ENCODE results near the gene CDKAL1.

Gene CDKAL1

DNA sequence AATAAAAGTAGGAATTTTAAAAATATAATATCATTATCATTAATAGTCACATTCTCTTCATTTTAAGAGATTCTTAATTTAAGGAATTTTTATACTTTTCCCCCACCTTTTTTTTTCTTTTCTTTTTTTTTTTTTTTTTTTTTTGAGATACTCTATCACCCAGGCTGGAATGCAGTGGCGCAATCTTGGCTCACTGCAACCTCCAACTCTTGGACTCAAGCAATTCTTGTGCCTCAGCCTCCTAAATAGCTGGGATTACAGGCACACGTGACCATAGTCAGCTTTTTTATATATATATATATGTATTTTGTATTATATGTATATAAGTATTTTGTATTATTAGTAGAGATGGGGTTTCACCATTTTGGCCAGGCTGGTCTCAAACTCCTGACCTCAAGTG is 457.7 kb downstream of the CDKAL1 start:
- no peak for DNase-seq

DNA sequence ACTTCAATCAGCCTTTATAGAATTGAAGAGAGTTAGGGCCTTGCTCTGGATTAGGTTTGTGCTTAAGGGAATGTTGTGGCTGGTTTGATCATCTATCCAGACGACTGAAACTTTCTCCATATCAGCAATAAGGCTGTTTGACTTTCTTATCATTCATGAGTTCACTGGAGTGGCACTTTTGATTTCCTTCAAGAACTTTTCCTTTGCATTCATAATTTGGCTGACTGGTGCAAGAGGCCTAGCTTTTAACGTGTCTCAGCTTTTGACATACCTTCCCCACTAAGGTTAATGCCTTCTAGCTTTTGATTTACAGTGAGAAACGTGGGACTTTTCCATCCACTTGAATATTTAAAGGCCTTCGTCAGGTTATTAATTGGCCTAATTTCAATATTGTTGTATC is 461.8 kb downstream of the CDKAL1 start:
- no peak for DNase-seq

DNA sequence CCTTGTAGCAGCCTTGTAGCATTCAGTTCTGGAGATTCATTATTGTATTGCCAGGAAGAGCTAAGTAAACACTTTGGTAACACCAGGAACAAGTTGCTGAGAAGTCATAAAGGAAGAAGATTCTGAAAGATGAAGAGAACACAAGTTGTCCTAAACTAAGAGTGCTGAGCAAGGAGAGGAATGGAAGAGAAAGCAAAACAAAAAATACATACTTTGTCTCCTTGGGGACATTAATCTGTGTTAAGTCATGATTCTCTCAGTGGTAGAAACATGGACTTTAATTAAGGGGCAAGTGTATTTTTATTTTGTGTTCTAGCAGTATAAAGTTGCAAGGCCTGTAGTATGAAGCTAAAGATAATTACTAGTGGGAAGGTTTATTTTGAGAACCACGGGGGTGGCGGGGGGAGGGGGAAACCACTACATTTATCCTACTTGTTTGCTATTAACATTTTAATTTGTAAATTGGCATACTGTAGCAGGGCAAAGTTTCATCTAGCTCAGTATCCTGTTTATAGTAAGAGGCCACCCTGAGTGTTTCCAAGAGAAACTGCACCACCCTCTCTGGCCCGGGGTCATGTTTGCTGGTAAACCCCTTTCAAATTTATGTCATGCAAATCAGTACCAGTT is 463.0 kb downstream of the CDKAL1 start:
- no peak for DNase-seq

DNA sequence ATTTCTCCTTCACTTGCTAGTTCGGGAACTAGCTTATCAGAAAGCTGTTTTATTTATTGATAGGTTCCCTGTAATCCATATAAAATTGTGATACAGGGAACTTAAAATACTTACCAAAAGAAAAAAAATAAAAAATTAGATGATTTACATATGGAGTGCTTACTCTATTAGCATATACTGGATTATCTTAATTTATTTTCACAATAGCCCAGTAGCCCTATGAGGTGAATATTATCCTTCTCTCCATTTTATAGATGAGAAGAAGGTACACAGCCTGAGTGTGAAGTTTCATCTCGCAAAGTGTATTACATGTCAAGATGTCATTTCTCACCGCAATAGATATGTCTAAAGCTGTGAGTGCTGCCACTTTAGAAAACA is 463.5 kb downstream of the CDKAL1 start:
- DNase-seq = no peak

DNA sequence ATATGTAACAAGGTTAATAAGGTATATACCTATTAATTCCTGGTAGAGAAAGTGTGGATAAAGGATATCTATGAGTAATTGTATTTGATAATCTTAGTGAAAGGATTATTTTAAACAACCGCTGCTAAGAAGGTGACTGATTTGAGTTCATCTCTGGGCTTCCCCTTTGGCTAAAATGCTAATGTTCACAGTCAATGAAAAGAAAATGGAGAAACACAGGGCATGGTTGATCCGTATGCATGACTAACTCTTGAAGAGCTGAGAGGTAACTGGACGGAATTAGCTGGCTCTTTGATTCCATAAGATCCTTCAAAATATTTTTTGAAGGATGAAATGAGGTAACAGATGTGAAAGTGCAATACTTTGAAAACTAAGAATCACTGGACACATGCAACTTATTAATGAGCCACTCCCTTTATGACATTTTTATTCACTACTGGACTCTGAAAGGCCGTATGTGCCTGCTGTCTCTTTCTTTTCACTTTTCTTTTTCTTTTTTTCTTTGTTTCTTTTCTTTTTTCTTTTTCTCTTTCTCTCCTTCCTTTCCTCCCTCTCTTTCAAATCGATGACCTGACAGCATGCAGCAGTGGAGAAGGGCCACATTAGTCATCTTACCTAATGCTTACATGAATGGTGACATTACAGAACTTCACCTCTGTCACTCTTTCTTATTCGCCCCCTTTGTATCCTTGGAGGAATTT is 464.6 kb downstream of the CDKAL1 start:
- no peak for DNase-seq

DNA sequence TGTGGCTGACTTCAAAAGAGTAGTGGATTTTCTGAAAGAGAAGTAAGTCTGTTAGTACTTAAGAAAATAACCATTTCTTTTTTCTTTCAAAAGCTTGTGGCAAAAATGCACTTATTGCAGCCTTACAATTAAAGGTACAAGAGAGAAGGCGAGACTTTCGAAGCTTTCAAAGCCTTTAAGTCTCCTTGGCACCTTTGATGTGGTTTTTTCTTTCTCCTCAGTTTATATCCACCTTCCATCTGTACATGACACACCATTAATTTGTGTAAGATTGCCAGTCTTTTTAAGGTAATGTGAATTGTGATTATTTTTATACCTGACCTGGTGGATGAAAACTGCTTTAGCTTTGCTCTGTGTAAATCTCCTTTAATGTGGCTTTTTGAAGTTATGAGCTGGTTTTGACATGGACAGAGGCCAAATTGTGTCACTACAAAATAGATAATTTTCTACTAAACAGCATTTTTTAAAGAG is 466.1 kb downstream of the CDKAL1 start:
- DNase-seq = no peak

DNA sequence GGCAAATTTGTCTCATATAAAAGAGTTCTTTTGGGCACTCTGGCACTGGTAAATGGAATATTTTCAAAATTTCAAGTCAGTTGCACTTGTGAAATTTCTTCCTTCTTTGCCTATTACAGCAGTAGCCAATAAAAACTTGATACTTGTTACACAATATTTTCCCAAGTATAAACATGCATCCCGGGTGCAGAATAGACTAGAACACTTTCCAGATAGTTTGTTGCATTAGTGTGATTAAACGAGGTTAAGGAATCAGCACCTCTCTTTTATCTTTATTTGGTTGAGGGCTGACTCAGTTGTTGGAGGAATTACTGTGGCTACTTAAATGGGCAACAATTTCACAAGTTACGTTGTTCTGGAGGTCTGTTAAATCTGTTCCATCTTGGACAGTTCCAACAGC is 467.5 kb downstream of the CDKAL1 start:
- no peak for DNase-seq

DNA sequence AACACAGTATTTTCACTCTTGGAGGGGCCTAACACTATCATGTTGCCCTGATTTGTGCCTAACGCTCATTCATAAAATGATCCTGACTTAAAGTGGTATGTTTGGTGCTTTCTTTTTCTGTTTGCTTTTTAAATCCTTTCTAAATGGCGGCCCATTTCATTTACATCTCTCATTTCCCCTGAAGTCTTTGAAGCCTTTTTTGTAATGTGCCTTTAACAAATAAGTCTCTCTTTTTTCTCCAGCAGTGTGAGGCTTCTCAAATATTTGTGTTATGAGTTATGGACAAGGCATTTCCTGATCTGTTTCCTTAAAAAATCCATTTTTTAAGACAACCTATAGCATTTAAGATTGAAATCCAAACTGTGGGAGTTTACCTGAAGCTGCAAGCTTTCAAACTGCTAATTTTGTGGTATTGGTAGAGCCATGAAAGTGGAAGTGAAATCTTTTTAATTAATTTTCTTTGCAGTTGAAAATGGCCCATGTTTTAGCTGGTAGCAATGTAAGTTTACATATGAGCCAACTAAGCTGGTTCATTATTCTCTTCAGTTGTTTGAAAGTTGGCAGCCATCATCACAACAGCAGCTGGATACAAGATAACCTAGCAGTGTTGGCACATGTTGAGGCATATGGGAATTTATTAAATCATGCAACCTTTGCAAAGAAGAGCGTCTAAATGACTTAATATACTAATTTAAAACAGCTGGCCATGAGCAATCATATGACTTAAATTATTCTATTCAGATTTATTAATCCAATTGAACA is 469.7 kb downstream of the CDKAL1 start:
- DNase-seq = no peak

DNA sequence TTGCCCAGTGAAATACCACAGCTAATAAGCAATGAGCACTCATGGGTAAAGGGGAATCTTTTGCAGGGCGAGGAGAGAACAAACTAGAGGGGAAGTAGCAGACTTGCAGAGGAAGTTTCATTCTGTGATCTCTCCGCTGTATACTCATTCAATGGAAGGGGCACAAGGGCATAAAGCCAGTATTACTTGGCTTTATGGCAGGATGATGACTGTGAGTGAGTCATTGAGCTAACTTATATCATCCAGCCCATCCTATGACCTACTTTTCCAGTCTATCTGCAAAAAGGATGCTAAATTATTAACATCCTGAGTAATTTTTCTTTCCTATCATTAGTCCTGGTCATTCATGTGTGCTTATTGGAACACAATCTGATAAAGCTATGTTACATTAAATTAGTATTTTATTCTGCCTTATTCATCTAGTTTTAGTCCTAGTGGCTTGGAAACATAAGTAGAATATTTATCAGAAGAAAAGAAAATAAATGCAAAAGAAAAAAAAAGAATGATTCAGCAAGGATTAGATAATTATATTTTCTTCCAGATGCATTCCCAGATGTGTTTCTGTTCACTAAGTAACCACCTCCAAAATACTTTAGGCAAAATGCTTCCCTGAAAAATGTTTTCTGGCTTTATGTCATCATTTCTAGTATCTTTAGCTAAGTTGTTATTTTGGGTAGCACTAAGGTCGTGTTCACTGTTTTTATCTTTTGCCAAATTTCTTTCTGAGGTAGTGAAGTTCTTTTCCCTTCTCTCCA is 471.7 kb downstream of the CDKAL1 start:
- DNase-seq = no peak

DNA sequence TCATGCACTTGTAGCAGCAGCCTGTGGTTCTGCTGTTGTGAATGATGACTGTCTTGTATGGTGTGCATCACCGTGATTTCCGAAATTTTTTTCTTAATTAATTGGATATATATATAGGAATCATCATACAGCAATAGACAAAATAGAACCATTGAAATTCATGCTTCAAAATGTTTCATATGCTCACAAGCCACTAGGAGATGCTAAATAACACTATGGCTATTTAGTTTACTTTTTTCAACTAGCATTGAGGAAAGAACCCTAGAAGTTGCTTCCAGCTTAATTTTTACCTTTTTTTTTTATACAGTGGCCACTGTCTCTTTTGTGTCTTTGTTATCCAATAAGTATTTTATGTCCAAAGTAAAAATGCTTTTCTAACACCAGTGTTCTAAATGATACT is 485.4 kb downstream of the CDKAL1 start:
- no peak for DNase-seq

DNA sequence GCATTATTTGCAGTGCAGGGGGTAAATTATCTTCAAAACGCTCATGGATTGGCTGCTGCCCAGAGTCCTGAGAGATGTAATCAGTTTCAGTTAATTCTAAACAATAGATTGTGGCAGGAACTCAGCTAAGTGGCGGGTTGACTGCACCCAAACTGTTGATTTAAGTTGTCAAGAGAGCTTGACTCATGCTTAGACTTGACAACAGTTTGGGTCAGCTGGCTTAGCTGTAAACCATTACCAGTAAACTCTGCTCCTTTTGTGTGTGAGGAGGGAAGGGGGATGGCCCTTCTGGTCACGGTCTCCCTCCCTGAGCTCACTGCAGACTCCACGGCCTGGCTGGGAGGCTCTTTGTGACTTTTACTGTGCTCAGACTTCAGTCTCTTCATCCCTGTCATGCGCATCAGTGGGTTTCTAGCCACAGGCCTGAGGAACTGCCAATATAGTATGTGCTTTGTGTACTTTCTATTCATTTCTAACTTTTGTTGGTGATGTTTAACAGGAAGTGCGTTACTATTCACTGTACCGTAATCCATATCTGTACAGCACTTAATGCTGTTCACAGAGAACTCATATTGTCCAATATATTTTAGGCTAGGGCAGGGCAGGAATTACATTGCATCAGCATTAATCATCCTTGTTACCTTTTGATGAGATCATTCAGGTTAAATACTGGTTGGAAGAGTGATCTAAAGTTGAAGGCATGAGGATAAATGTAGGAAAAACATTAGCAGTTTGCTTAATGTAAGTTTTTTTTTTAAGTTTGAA is 488.3 kb downstream of the CDKAL1 start:
- DNase-seq = no peak

DNA sequence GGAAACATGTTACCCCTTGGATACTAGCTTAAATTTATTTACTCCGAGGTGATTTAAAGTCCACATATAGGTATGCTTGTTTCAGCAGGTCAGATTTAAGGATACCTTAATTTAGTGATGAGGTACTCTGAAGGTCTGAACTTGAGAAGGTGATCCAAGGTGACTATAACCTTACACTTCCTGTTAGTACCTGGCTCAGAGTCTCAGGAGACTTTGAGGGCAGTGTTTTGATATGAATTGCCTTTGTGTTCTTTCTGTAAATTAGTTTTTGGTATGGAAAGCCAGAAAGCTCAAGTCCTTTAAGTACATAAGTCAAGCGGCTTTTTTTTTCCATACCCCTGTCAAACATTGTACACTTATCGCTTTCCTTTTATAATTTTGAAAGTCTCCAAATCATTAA is 489.0 kb downstream of the CDKAL1 start:
- no peak for DNase-seq

DNA sequence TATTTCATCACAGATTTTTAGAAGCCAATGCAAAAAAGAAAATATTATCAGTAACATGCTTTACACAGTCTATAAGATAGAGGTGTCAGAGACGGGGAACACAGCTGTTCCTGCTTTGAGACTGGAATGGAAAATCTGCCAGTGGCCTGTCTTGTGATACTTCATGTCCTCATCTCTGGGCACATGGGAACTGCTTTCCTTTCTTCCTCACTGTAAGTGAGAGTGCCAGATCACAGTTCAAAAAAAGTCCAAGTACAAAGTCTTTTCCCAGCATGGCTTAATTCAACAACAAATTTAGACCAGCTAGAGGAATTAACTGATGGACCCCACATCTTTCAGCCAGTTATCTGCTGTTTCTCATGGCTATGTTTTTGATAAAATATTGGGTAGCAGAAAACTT is 490.4 kb downstream of the CDKAL1 start:
- no peak for DNase-seq

DNA sequence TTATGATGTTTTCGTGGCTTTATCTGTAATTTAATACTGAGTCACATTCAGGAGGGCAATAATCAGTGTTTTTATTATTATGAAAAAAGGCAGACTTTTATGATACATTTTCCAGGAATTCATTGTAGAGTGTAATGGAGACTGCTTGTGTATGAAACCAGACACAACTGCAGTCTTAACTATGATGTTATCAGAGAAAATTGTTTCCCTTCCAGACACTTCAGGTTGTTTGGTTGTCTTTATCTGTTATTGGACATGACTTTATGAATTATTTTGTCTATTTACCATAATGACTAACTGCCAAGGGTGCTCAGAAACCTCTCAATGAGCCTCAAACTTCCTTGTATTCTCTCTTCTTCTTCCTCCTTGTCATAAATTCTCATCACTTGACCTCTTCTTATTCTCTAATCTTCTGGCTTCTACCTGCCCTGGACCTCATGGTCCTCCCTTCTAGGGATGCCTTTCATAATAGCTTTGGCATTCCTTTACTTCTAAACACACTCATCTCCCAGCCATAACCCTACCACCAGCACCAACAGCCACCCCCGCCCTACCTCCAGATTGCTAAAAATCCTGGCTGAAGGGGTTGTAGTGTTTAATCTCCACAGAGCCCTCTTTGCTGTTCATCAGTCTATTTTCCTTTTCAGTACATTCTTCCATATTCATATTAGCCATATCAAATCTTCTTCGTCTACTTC is 492.5 kb downstream of the CDKAL1 start:
- no peak for DNase-seq

DNA sequence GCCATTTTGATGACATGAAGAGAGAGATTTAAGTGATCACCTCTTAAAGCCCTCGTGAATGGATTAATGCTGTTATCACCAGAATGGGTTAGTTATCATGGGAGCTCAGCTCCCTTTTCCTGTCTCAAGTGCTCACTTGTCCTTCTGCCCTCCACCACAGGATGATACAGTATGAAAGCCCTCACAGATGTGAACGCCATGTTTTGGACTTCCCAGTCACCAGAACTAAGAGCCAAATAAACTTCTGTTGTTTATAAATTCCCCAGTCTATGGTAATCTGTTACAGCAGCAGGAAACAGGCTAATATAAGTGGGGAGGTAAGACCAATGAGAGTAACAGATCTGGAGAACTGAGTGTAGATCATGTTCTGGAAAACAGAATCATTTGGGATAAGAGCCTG is 493.2 kb downstream of the CDKAL1 start:
- no peak for DNase-seq

DNA sequence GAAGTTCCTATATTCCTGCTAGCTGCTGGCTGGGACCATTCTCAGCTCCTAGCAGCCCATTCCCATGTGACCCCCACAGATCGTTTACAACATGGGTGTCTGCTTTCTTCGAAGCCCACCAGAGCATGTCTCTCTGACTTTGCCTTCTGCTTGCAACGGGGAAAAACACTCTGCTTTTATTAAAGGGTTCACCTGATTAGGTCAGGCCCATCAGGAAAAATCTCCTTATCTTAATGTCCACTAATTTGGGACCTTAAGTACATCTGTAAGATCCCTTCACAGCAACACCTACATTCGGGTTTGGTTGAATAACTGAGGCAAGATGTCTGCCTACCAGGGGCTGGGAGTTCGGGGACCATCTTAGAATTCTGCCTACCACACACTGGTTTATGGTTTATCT is 496.9 kb downstream of the CDKAL1 start:
- DNase-seq = no peak

DNA sequence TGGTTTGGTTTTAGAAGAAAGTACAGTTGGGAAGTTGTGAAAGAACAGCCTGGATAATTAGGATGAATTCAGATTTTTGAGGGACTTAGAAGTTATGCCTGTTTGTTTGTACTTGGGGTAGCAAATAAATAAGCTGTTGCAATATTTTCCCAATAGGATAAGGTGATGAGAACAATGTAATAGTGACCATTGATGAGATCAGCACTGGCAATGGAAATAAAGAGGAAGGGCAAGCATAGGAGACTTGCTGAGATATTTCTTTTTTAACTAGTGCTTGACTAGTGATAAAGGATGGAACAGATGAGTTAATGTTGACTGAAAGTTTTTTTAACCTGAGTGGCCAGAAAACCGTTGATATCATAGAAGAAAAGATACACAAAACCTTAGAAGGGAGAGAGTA is 498.8 kb downstream of the CDKAL1 start:
- DNase-seq = no peak

DNA sequence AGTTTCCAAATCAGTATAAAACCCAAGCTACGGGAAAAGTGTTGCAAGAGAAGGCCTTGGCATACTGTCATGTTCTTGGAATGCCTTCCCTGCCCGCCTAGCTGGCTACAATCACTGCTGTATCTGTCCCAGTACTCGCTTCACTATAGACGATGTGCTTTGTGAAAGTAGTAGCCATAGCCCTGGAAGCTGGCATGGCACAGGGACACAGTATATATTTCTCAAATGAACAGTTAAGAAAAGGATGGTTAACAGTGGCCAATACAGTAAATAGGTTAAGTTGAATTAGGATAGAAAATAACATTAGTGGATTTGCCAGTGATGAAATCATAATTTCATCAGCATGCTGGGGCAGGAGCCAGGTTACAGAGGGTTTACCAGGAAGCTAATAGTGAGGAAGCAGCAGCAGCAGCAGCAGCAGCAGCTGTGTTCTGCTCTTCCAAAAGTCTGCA is 499.3 kb downstream of the CDKAL1 start:
- DNase-seq = no peak

DNA sequence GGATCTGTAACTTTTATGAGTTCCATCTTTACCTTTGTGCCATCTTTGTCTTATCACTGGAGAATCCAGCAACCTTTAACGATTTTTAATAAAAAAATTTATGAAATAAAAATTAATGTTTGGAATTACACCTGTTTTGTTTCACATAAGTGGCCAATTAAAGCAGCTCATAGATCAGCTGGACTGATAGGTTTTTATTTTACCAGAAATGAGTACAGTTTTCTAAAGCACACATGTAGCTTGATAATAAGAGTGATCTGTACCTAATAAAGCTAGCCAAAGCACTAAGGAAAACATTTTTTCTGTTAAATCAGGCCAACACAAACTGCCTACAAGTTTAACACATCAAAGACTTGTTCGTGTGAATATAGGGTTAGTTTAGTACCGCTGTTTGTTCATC is 500.1 kb downstream of the CDKAL1 start:
- DNase-seq = no peak

DNA sequence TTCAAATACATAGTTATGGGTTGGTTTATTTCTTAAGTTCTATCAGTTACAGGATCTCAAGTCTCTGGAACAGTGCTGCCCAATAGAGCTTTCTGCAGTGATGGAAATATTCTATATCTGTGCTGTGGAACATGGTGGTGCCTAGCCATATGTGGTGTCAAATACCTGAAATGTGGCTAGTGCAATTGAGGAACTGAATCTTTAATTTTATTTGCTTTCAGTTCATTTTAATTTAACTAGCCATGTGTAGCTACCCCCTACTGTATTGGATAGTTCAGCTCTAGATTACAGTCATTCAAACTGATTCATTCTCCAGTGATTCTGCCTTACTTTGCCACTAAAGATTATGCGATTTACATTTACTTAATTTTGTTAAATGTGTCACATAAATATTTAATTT is 503.2 kb downstream of the CDKAL1 start:
- DNase-seq = no peak

DNA sequence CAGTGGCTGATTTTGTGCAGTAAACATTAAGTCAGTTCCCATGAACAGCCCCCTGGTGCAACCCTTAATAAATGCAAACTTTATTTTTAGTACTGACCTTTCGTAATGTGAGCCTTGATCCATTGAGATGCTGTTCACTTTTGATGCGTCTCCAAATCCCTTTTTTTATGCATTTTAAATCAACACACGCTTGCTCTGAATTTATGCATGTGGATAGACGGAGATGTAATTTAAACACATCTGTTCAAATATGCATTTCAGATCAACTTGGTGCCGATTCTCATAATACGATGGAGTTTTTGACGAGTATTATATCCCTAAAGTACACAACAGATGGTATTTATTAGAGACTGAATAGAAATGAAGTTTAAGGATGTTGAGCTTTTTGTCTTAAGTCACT is 505.7 kb downstream of the CDKAL1 start:
- DNase-seq = no peak

DNA sequence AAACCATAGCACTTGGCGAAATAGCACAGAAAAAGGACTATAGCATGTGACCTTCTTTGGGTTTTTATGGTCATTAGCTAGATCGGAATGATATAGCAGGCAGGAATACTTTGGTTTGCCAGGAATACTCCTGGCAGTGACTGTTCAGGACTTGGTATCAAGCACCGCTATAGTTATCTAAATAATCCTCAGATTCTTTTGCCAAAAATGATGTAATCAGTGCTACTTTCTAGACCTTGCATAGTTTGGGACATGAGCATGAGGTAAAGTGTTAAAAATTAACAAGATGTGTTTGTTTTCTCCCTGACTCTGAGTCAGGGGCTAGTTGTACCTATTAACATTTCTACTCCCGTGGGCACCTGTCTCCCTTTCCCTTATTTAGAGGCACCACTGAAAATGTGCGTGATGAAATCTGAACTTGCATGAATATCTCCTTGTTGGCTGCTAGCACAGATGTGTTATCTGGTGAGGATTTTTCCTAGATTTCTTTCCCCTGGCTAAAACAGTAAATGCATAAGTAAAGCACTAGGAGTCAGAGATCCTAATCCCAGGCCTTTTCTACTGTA is 511.0 kb downstream of the CDKAL1 start:
- no peak for DNase-seq

Measured in activated CD4-positive, alpha-beta T cell treated with anti-CD3 and anti-CD28 coated beads for 4 hours (primary cell).